A673 (cell line): ENCODE data around the gene RHOT1.

Experiments
- CTCF ChIP-seq: fragments of 300-800, 200-600 bp; sonication (generic); conservative IDR thresholded peaks from 2 replicates; pipeline ENCODE4 v1.5.1; 2017; ENCODE audit warnings: low read depth, mild to moderate bottlenecking, antibody characterized with exemption, low read length, moderate library complexity, mixed read lengths
- EZH2 ChIP-seq: fragments of 200-600 bp; sonication (generic); IDR thresholded peaks from 2 replicates; pipeline ENCODE4 v1.6.1; 2017; ENCODE audit warnings: borderline replicate concordance, low read depth, mild to moderate bottlenecking, mixed read lengths, antibody characterized with exemption, low read length; ENCODE audit not compliant: poor library complexity, severe bottlenecking

DNA sequence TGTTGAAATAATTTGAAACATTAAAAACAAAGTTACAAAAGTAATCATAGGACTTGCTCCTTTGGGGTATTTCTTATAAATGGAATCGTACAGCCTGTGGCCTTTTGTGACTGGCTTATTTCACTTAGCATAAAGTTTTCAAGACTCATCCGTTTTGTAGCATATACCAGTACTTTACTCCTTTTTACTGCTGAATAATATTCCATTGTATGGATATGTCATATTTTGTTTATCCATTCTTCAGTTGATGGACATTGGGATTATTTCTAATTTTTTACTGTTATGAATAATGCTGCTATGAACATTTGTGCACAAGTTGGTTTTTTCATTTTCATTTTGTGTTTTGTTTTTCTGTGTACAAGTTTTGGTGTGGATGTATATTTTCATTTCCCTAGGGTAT, 93.3 kb downstream of the RHOT1 start:
- TF ChIP-seq CTCF (no peak), EZH2 (no peak)
